NCI-H2227 (cell line): ENCODE data around the gene SYNJ1.
"Not testable (repeated sequence)": the region's sequence is repeated elsewhere in the genome, so short reads cannot be mapped to it uniquely, and the experiment has no call there.

Source experiments
- DNase-seq: peaks from one replicate; lab custom pipeline; 2025; ENCODE audit not compliant: unreplicated experiment; lab: John Stamatoyannopoulos, UW

The SYNJ1 gene

DNA sequence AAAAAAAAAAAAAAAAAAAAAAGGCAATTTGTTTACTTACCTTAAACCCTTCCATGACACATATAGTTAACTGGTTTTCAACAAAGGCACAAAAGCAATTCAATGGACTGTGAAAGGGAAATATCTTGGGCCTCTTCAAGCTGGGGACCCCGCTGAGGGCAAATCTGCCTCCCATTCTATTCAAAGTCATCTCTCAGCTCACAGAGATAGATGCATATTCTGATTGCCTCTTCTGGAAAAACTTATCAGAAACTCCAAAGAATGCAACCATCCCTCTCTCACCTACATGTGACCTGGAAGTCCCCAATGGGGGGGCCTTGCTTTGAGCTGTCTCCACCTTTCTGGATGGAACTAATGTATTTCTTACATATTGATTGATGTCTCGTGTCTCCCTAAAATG is 12.1 kb upstream of the SYNJ1 start:
- DNase-seq, result no peak

DNA sequence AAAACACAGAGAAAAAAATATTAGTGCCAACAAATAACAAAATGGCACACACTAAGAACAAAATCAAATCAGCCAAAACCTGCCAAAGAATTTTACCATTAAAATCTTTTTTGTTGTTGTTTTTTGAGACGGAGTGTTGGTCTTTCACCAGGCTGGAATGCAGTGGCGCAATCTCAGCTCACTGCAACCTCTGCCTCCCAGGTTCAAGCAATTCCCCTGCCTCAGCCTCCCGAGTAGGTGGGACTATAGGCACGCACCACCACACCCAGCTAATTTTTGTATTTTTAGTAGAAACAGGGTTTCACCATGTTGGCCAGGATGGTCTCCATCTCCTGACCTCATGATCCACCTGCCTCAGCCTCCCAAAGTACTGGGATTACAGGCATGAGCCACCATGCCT is 8.3 kb upstream of the SYNJ1 start:
- not testable (repeated sequence) for DNase-seq

DNA sequence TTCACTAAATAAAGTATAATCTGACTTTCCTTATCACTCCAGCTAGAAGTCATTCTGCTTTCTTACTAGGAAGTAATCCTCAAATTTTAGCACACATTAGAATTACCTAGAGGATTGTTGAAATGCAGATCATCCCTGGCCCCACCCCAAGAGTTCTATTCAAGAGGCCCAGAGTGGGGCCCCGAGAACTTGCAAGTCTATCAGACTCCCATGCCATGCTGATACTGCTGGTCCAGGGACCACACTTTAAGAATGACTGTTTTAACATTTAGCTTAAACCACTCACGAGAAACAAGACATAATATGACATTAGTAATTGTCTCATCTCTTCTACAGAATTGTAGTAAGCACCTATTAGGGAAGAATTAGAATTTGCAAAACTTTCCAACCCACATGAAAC is 7.7 kb upstream of the SYNJ1 start:
- DNase-seq, result no peak

DNA sequence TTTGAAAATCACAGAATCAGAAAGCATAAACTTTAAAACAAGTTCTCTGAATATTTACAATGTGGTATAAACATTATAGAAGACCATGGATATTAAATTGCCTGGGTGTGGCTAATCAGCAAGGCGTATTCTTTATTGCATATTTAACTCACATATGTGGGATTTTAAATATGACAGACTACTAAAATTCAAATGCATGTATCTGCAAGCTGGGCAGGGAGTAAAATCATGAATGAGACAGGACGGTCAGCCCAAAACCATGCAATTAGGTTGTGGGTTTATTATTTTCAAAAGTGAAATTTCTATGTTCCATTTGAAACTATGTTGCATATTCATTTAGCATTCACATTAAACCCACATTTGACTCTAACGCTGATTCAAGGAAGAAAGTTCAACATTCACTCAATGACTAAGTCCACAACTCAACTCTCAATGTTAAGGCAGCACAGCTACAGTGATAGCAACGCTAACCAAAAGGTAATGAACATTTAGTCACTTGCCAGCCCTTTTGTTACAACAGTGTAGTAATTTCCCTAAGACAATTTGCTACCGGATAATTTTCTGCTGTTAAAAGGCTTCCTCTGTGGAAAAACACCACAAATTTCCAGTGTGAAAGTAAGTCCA is 6.3 kb upstream of the SYNJ1 start:
- DNase-seq, result no peak

DNA sequence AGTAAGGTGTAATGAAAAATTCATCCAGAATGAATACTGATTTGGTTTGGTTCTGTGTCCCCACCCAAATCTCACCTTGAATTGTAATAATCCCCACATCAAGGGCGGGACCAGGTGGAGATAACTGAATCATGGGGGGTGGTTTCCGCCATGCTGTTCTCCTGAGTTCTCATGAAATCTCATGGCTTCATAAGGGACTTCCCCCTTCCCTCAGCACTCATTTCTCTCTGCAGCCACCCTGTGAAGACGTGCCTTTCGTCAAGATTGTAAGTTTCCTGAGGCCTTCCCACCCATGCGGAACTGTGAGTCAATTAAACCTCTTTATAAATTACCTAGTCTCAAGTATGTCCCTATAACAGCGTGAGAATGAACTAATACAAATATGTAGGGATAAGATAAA is 5.5 kb upstream of the SYNJ1 start:
- no peak for DNase-seq

DNA sequence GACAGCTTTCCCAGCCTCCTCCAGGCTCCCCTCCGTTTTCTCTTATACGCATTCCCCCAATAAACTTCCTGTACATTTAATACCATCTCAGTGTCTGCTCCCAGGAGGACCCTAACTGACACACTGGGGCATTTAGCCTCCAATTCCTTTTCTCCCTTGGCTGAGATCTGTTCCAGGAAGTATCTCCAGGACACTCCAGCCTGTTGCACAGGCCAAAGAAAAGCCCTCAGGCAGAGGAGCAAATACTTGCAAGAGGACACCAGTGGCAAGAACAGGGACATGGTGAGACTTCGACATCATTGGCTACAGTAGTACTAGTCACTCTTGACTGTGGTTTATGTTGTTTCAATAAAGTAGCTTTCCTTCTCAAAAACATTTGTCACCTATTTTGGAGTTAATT is 4.7 kb upstream of the SYNJ1 start:
- DNase-seq, result no peak

DNA sequence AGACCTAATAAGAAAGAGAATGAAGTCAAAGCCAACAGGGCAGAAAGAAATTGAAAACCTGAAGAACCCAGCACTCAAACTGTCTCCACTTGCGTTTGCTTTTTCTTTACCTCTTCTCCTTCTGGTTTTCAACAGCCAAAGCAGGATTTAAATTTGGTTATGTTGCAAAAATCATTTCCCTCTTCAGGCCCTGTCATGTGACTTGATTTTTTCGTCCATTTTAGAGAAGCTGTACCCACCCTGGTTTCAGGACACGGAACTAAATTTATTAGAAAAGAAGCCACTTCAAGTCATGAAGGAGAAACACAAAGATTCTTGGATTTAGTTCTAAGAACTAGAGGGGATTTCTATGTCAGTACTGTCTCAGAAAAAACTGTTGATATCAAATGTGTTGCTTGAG is 1.0 kb upstream of the SYNJ1 start:
- no peak for DNase-seq

DNA sequence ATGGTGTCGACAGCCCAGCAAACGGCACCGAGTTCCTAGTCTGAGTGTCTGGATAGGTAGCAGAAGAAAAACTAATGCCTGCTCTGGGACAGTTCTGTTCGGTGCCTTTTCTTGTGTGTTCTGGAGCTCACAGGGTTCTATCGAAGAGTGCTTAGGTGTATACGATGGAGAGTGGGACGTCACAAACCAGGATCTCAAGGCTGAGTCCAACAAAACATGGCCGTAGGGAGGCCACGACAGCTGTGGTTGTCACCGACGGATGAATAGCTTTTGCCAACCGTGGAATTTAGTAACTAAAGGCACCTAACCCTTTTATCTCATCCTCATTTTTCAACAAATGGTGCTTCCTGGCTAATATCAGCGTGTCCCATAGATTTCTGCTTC is 635 bp upstream of the SYNJ1 start:
- DNase-seq, result no peak

DNA sequence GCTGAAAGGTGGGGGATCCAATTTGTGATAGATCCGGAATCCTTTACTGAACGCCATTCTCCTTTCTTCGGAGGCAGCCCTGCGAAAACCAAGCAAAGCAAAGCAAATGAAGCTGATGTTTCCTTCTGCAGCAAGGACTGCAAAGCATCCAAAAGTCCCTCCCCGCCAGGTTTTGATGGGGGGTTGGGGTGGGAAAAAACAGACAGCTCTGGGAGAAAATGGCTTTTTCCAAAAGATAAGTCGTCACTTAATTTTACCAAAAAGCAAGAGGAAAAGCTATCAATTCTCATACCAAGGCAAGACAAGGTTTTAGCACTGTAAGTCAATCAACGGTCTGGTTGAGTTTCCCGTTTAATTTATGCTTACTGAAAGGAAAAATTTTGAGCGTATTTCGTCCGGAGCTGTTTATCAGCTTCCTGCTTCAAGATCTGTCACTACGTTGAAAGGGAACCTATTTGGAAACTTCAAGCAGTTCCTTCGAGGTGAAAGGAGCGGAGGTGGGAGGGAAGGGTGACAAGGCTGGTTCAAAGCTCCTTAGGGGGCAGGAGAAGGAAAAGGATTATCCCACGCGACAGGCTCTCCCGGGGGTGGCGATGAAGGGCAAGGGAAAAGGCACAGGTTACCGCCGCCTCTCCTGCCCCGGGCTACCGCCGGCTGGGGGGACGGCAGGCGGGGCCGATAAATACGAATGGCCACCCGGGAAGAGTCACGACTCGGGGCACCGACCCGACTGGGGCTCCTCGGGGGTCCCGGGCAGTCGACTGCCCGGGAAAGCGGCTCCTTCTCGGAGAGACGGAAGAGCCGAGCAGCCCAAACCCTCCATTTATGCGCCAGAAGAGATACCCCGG is 750 bp downstream of the SYNJ1 start:
- peak; percentile 22 for DNase-seq

DNA sequence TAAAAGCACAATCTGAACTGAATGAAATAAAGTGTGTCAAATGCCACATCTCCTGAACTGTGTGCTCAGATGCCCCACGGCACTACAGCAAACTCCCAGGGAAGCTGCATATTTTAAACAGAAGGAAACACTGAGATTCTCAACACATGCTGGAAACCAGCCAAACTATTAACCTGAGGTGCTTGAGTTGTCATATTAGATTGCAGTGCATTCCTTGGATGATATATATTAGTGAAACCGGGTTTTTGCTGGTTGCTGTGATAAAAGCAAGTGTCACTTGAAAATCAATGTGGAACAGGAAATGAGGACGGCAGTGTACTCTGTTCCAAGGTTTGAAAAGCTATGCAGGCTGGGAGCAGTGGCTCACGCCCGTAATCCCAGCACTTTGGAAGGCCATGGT is 8.7 kb downstream of the SYNJ1 start:
- DNase-seq, result peak; percentile 86

DNA sequence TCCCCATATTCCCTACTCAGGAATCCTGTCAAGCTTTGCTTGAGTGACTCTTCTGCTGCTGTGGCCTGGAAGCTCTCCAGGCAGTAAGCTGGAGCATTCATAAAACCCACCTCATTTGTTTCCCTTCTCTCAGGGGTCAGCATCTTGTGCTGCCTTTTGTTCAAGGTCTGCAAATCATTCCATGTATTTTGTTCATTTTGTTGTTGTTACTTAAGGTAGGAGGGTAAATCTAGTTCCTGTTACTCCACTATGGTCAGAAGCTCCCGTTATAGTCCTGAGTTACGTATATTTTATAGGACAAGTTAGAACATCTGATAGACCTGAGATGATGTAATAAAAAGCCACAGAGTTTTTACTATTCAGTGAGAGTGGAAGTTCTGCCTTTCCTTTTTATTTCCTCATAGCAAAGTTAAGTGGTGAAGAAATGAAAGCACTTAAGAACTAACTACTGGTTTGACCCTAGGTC is 9.9 kb downstream of the SYNJ1 start:
- no peak for DNase-seq

DNA sequence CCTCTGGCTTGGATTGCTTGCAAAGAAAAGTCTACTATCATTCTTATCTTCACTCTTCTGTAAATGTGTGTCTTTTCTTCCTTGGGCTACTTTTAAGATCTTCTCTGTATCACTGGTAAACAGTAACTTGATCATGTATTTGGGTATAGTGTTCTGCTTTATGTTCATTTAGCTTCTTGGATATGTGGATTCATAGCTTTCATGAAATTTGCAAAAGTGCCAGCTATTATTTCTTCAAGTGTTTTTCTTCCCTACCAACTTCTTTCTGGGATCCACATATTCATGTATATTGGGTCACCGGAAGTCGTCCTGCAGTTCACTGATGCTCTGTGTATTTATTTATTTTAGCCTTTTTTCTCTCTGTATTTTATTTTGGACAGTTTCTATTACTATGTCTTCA is 11.3 kb downstream of the SYNJ1 start:
- no peak for DNase-seq

DNA sequence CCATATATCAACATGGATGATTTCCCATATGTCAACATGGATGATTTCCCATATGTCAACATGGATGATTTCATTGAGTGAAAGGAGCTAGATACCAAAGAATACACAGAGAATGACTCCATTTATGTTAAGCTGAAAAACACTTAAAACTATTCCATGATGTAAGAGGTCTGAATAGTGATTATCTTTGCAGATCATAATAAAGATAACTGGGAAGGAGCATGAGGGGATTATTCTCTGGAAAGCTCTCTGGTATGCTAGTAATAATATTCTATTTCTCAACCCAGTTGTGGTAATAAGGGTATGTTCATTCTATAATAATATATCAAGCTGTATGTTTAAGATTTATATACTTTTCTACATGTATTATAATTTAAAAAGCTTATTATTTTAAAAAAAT is 14.1 kb downstream of the SYNJ1 start:
- no peak for DNase-seq

DNA sequence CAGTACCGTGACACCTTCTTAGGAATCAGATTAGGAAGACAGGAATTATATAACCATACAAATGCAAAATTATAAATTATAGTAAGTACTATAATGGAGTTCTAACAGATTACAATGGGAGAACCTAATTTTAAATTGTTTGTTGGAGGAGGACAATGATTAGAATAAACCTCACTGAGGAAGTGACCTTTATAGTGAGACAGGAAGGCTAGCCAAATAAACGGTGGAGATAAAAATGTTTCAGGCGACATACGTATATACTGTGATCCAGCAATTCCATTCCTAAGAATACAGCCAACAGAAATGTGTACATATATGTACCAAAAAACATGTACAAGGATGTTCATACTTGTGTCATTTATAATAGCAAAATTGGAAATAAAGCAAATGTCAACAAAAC is 15.2 kb downstream of the SYNJ1 start:
- DNase-seq, result no peak

DNA sequence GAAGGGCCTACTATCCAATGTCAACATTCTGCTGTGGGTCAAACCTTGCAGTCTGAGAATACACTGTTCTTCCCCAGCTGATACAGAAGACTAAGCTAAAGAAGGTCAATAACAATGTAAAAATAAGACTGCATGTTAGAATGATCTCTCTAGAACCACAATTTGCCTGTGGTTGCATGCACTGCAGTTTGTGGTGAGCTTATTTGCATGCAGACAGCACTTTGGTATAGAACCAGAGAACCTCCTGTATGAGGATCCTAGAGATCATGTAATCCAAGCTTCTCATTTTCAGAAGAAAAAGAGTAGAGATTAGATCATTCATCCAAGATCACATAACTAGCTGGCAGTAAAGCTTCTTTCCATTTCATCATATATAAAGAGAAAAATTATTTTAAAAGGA is 15.8 kb downstream of the SYNJ1 start:
- no peak for DNase-seq

DNA sequence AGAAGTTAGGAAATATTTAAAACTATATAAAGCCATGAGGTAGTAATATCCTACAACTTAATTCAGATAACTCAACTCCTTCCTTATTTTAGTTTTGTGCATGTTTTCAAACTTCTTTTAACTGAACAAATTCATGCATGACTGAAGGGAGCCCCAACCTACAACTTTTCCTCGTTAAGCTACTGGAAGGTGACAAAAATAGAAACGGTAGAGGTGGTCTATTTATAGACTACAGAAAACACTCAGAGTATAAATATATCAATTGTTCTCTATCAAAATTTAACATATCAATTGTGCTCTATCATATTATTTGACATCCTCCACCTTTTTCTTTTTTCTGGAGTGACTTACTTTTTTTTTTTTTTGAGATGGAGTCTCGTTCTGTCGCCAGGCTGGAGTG is 16.8 kb downstream of the SYNJ1 start:
- DNase-seq, result no peak

DNA sequence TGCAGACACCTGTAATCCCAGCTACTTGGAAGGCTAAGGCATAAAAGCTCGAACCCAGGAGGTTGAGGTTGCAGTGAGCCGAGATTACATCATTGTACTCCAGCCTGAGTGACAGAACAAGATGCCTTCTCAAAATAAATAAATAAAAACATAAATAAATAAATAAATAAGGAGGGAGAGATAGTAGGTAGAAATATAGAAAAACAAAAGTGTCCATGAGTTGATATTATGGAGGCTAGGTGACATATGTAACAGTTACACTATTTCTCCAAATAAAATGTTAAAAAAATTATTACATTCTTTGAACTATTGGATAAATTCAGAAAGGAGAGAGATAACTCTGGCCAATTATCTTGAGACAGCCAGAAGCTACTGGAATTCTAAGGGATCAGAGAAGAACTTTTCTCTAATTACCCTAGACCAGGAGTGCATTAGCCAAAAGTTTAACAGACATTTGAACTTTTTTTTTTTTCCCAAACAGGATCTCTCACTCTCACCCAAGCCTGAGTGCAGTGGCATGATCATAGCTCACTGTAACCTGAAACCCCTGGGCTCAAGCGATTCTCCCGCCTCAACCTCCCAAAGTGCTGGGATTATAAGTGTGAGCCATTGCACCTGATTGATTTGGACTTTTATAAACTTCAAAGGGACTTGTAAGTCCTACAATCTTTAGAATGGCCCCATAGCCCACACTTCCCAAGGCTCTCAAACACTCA is 17.6 kb downstream of the SYNJ1 start:
- no peak for DNase-seq

DNA sequence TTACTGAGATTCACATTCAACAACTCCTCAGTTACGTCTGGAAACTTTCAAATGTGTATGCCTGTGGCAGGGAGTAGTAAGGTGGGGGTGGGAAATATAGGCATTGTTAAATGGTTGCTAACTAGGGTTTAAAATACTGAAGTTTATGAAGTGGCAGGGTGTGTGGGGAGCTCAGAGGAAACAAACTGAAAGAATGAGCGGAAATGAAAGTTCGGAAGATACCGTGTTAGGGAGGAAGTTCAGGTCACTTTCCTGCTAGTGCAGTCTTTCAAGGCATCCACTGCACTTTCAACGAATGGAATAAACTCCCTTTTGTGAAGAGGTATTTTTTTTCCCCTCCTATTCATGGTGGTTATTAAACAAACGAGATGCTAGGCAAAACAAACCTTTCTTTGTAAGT is 19.7 kb downstream of the SYNJ1 start:
- DNase-seq, result no peak

DNA sequence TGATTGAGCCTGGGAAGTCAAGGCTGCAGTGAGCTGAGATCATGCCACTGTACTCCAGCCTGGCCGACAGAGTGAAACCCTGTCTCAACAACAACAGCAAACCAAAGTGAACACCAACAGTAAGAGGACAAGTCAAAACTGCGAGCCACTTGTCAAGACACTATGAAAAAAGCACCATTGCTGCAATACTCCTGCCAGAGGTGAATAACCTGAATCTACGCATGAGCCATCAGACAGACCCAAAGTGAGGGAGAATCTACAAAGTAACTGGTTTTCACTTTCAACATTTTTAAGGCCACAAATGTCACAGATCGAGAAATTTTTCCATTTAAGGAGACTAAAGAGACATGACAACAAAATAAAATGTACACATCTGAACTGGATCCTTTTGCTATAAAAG is 21.9 kb downstream of the SYNJ1 start:
- no peak for DNase-seq

DNA sequence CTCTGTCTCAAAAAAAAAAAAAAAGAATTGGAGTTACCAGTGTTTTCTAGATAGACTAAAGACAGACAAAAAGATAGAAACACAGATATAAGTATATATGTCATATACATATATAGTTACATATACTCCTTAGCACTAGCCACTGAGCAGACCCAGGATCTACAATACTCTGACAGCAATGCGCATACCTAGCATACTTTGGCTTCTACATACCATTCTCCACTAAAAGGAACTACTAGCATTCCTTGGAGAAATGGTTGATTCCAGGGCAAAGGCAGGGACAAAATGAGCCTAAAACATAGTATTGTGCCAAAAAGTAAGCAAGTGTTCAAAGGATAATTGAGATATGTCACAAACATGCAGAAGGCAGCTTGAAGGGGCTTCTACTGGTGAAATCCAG is 22.7 kb downstream of the SYNJ1 start:
- no peak for DNase-seq

DNA sequence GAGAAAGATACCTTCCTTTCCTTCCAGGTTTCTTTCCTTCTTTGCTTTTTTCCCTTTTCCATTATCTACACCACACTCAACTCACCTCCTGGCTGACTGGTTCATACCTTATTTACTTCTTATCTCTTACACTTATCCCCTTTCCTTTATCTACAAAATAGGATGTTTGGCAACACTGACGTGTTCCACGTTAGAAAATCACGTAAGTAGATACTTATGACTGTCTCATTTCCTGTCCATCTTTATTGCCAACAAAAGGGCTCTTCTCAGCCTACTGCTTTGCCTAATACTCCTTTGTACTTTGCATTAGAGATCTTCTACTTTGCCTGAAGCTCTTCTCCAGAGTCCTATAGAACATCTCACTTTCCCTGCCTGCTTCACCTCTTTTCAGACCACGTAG is 25.1 kb downstream of the SYNJ1 start:
- DNase-seq, result no peak
